Aorta (tissue), 5 donors: ENCODE data around the gene NBL1. TPM values are rescaled to one million over a fixed set of nuclear protein-coding genes. Genes with fewer than 3 reads are reported as not detected.

Experiments
- ATAC-seq: fragments of 200-7000 bp; cut with Tn5 transposase; one replicate; pipeline ENCODE4 v1.9.1; 2022; ENCODE audit warnings: moderate library complexity; ENCODE audit not compliant: low FRiP score
- DNase-seq, 2 donors: peaks; one replicate each; pipeline ENCODE4 v3.0.0-alpha.2; 2020
- H3K27ac ChIP-seq, 2 donors: one replicate each; pipeline ENCODE4 v1.5.1; 2013; ENCODE audit warnings: low read length in 2 of 2, mild to moderate bottlenecking in 2 of 2, moderate library complexity in 2 of 2, control low read depth in 1 of 2, inconsistent platforms in 1 of 2, low read depth in 1 of 2
- H3K27me3 ChIP-seq, 2 donors: one replicate each; pipeline ENCODE4 v1.6.1; 2013; ENCODE audit warnings: control low read depth in 1 of 2, low read length in 1 of 2, mild to moderate bottlenecking in 1 of 2, moderate library complexity in 1 of 2; ENCODE audit not compliant: insufficient read depth in 2 of 2, control insufficient read depth in 1 of 2
- H3K36me3 ChIP-seq, 2 donors: one replicate each; pipeline ENCODE4 v1.6.1; 2013; ENCODE audit warnings: control low read depth in 1 of 2, low read length in 1 of 2, mild to moderate bottlenecking in 1 of 2; ENCODE audit not compliant: insufficient read depth in 2 of 2, control insufficient read depth in 1 of 2
- H3K4me1 ChIP-seq, 2 donors: one replicate each; pipeline ENCODE4 v1.6.1; 2013; ENCODE audit warnings: low read length in 2 of 2, control low read depth in 1 of 2, mild to moderate bottlenecking in 1 of 2, moderate library complexity in 1 of 2; ENCODE audit not compliant: insufficient read depth in 2 of 2, control insufficient read depth in 1 of 2
- H3K4me3 ChIP-seq, 2 donors: one replicate each; pipeline ENCODE4 v1.5.1; 2013; ENCODE audit warnings: low read length in 2 of 2, control low read depth in 1 of 2, mild to moderate bottlenecking in 1 of 2
- H3K9me3 ChIP-seq: one replicate; pipeline ENCODE4 v1.6.1; 2013; ENCODE audit warnings: mild to moderate bottlenecking, low read length; ENCODE audit not compliant: control insufficient read depth
- WGBS, 2 donors: extraction: QIAGEN DNeasy Blood & Tissue Kit; methylation state at CpG; one replicate each; pipeline ENCODE4 v1.1.7; 2013; 5-methylcytosine and 5-hydroxymethylcytosine counted together
- intact Hi-C, 2 donors: fragments of 100-400 bp; cut with DNase I; formaldehyde crosslinking; loops; one replicate each; pipeline versions ENCODE4 v1.14.2 to v1.15.0; 2022
- long read RNA-seq, 2 donors: library from polyadenylated mRNA; unstranded; transcript quantifications; one replicate each; pipeline ENCODE4 v2.0.0, GENCODE V29; 2020 to 2021
- polyA plus RNA-seq, 2 donors: library from polyadenylated mRNA; stranded (reverse); fragments of 200-250 nt; gene quantifications; one replicate each; pipeline ENCODE4 v1.2.3, GENCODE V29; 2013
- total RNA-seq, 2 donors: library from RNA; stranded (reverse); fragmentation: NEBNext Ultra II Directional; extraction: Animal tissue kit (Norgen Biotek cat#: 25700); gene quantifications; one replicate each; pipeline ENCODE4 v1.2.1, GENCODE V29; 2021
- donor health status: healthy with polysubstance abuse.
- donor health status: Bipolar disorder and iron deficiency.
- donor health status: DM: no; HTN: no; CAD: no.
- donor health status: DM: no; HTN: no; CAD: no.
- donor health status: DM: yes; HTN: yes; CAD: no.

Gene NBL1, protein sequence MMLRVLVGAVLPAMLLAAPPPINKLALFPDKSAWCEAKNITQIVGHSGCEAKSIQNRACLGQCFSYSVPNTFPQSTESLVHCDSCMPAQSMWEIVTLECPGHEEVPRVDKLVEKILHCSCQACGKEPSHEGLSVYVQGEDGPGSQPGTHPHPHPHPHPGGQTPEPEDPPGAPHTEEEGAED
- total RNA-seq (100 to 1,000 TPM; 134 to 188 TPM), polyA plus RNA-seq (100 to 1,000 TPM; 133 to 166 TPM)
- long read RNA-seq, donor 1, transcript NBL1-202 (4 exons, 2,172 nt): major isoform, 7 of 39 reads
- long read RNA-seq, donor 1, partial matches to known transcripts: 0 of 39 reads
- long read RNA-seq, donor 1, other reads (novel, unspliced or antisense): 31 of 39 reads
- long read RNA-seq, donor 2, transcript NBL1-202 (4 exons, 2,172 nt): major isoform, 140 of 199 reads
- long read RNA-seq, donor 2, partial matches to known transcripts: 1 of 199 reads
- long read RNA-seq, donor 2, other reads (novel, unspliced or antisense): 58 of 199 reads

DNA sequence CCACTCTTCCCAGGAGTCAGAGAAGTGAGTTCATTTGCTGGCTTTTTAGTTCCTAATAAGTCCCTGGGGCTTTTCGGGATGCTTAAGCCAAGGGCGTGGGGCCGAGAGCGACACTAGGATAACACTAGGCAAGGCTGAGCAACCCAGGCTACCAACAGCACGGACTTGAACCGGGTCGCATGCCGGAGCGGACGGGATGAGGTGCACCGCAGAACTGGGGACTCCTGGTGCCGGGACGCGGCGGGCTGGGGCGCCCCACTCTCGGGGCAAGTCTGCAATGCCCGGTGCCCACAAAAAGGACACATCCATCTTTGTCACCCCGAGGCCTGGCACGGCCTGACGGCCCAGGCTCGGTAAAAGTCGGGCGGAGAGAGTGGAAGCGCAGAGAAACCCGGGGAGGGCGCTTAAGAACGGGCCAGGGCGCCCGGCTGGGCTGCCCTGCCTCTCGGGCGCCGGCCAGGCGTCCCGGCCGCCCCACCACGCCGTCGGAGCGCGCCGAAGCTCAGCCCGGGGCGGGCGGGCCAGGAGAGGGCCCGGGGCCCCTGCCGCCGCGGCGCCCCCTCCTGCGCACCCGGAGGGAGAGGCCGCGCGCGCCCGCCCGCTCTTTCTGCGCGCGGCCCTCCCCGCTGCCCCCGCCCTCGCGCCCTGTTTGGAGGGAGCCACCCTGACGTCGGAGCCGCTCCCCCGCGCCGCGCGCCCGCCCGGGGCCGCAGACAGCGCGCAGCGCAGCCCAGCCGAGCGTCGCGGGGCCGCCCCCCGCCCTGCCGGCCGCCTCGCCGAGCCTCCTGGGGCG lies at the start of gene NBL1:
Gene NBL1, plus strand, starts transcription at position 710 of the 793 bp plus-strand sequence. CDS start 10,720 bp downstream, outside the sequence.
- WGBS, 2 donors: 0% methylated on average over 44 to 90 of the region's 90 CpGs
- DNase-seq (peak; percentile 86 to 92), ATAC-seq (peak; percentile 81)
- Histone ChIP-seq H3K27ac (peak within 1 kb of the TSS; percentile 73 to 78), H3K9me3 (no peaks in the 10 kb centered on the region), H3K4me3 (peak within 1 kb of the TSS; percentile 38 to 89), H3K27me3 (no peaks in the 10 kb centered on the region), H3K4me1 (no peaks in the 10 kb centered on the region), H3K36me3 (no peaks in the 10 kb centered on the region)
- intact Hi-C loops: loop anchor here (1.0 to 5.0 kb wide), 2 partner anchors 47 to 151 kb away; a partner anchor contains a TSS

DNA sequence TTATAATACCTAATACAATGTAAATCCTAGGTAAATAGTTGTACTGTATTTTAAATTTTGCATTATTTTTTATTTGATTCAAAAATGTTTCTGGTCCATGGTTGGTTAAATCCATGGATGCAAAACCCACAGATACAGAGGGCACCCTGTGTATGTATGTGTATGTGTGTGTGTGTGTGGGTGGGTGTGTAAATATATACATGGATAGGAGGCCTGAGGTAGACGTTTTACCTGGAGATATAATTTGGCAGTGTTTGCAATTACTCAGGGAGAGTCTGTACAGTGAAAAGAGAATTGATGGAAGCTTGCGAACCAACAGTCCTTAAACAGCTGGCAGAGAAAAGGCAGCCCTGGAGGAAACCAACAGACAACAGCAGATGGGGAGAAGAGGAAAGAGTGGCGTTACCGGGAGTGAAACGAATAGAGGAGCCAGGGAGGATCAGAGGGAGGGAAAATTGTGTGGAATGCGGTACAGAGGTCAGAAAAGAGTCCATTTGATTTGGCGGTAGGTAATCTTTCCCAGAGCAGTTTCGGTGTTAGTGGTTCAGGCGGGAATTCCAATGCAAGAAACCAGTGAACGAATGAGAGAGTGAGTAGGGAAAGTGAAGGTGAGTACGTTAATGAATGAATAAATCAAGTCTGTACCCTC lies 47.9 kb upstream of the NBL1 start:
- DNase-seq (no peak), ATAC-seq (peak; percentile 4)
- Histone ChIP-seq H3K36me3 (no peaks in the 10 kb centered on the region), H3K27ac (peak overlapping the region; percentile 4 to 68), H3K9me3 (no peaks in the 10 kb centered on the region), H3K4me3 (peak overlapping the region in 1 of 2 donors; percentile 64), H3K4me1 (peaks cover 0 to 13% of the 10 kb centered on the region in 2 donors), H3K27me3 (no peaks in the 10 kb centered on the region)
- intact Hi-C loops: loop anchor here (1.0 to 10.0 kb wide), 4 partner anchors 48 to 211 kb away; partner anchors contain the start of genes CAPZB (in 1 of the 2) and NBL1 (in 1 of the 2)
- 4% methylated on average over 11 of the region's 11 CpGs for WGBS, 2 donors

DNA sequence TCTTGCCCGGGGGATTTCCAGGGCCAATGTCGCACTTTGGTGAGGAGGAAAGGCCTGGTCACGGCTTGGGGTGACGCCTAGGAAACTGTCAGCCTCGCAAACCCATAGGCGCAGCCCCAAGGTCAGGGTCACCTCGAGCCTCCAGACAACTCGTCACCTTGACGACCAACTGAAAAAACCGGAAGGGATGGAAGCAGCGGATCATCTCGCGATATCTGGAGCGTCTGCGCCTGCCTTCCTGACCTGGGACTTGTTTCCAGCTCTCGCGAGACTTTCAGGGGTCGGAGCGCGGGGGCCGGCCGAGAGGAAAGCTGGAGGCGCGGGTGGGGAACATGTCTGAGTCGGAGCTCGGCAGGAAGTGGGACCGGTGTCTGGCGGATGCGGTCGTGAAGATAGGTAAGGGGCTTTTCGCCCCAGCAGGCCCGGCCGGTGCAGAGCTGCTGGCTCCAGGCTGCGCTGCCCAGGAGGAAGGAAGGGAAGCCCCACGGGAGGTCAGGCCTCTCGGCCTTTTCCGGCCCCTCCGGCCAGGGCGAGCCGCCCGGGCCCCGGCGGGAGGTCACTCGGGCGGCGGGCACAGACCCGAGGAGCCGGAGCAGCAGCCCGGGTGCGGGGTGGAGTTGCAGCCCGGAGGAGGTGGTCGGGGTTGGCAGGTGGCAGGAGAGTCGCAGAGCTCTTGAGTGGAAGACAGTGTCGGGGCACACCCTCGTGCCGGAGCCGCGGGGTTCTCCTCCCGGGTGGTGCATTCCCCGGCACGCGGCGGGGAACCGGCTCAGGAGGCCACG lies 47.2 kb upstream of the NBL1 start:
- DNase-seq: peak; percentile 98
- Histone ChIP-seq H3K4me1 (peaks cover 0 to 13% of the 10 kb centered on the region in 2 donors), H3K27ac (peak overlapping the region; percentile 49 to 79), H3K4me3 (peak overlapping the region; percentile 64 to 80), H3K36me3 (no peaks in the 10 kb centered on the region), H3K9me3 (no peaks in the 10 kb centered on the region), H3K27me3 (no peaks in the 10 kb centered on the region)
- intact Hi-C loops: loop anchor here (1.0 to 10.0 kb wide), 4 partner anchors 47 to 212 kb away; partner anchors contain the start of genes CAPZB (in 1 of the 2) and NBL1 (in 1 of the 2)
- ATAC-seq: peak; percentile 98
- 0 to 1% methylated on average over 56 to 65 of the region's 65 CpGs for WGBS, 2 donors

DNA sequence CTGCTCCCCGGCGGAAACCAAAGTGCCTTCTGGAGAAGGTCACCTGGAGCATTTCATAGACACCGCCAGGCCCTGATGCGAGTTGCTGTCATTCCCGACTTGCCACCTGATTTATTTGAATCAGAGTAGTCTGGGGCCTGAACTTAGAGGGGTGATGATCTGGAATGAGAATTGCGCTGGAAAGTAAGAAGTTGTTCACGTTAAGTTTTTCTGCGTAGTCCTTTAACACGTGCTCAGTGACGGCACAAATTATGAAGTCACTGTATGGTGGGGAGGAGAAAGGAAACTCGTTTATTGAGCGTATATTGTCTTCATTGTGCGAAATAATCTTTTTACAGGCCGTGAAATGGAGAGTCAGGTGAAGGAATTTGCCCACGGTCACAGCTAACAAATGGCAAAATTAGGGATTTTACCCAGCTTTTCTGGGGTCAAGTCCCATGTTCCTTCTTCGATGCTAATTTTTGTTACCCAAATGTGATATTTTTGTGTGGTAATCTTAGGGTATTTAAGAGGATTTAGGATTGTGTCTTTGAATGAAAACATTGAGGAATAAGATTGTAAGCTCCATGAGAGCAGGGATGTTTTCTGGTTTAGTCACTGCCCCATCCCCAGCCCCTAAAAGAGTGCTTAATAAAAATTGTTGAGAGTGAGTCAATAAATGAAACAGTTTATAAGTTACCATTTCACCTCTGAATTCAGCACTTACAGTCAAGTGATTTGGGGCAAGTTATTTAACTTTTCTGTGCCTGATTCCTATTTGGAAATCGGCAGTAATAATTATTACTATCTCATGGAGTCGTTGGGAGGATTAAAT lies 46.4 kb upstream of the NBL1 start:
- no peaks in the 10 kb centered on the region for H3K9me3 ChIP-seq
- peak overlapping the region; percentile 64 to 80 for H3K4me3 ChIP-seq
- H3K27ac ChIP-seq: peak overlapping the region; percentile 49 to 79
- H3K27me3 ChIP-seq: no peaks in the 10 kb centered on the region
- no peaks in the 10 kb centered on the region for H3K36me3 ChIP-seq
- peak; percentile 27 for ATAC-seq
- H3K4me1 ChIP-seq: peaks cover 0 to 13% of the 10 kb centered on the region in 2 donors
- intact Hi-C loops: loop anchor here (5.0 to 10.0 kb wide), 3 partner anchors 50 to 213 kb away; partner anchors contain the start of gene CAPZB (in 1 of the 2)
- WGBS, 2 donors: 14 to 16% methylated on average over 18 of the region's 18 CpGs
- DNase-seq: no peak

DNA sequence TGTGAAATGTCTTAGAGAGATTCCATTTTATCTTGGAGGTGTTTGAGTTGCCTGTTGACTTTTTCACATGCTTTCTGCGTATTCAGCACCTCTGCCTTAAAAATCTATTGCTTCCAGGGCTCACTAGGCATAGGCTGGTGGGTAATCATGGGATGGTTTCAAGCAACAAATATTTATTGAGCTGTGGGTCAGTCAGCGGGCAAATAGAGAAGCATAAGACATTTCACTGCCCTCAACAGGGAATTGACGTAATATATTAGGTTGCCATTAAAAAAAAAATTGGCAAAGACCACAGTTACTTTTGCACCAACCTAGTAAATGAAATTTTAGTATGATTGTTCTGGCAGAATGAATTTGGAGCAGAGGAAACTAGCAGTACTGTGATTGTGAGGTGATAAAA lies 44.3 kb upstream of the NBL1 start:
- intact Hi-C loops: loop anchor here (5.0 to 10.0 kb wide), 3 partner anchors 47 to 215 kb away; partner anchors contain the start of gene CAPZB (in 1 of the 2)
- 33 to 48% methylated on average over 3 of the region's 3 CpGs for WGBS, 2 donors
- Histone ChIP-seq H3K4me1 (peaks cover 3 to 18% of the 10 kb centered on the region in 2 donors), H3K27me3 (no peaks in the 10 kb centered on the region), H3K36me3 (no peaks in the 10 kb centered on the region), H3K27ac (peak overlapping the region in 1 of 2 donors; percentile 12), H3K4me3 (no peak overlapping the region), H3K9me3 (no peaks in the 10 kb centered on the region)
- DNase-seq (no peak), ATAC-seq (no peak)

DNA sequence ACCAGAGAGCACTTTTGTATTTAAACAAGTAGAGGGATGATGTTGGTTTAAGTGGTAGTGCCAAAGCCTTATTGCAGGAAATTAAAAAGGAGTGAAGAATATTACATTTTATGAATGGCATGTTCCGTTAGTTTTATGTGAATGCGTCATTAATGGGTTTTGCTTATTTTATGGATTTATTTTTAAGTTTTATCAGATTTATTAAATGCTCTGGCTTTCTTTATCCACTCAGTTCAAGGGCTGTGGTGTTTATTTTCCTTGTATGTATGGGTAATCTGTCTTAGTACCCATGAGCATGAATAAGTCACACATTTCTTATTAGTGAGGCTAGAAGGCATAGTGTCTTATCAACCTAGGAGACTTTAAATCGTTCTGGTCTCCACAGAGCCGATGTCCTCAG lies 41.6 kb upstream of the NBL1 start:
- intact Hi-C loops: no loop called here
- ATAC-seq: no peak
- H3K4me3 ChIP-seq: no peak overlapping the region
- DNase-seq: no peak
- peak overlapping the region; percentile 54 to 87 for H3K27ac ChIP-seq
- 5 to 9% methylated on average over 4 of the region's 4 CpGs for WGBS, 2 donors
- peaks cover 3 to 18% of the 10 kb centered on the region in 2 donors for H3K4me1 ChIP-seq
- H3K27me3 ChIP-seq: no peaks in the 10 kb centered on the region
- no peaks in the 10 kb centered on the region for H3K36me3 ChIP-seq
- no peaks in the 10 kb centered on the region for H3K9me3 ChIP-seq

DNA sequence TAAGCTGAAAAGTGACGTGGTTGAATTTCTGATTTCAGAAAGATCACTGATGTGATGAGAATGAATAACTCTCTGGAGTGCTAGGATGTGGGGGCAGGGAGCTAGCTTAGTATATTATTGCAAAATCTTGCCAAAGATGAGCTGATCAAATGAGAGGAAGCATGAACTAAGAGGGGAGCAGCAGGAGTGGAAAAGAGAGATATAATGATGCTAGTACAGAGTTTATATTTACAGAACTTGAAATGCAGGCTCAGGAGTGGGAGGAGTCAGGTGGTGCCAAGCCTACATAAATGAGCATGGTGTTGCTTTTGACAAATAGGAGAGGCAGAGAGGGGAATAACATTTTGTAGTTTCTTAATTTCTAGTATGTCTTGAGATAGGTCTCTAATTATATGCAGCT lies 38.1 kb upstream of the NBL1 start:
- no peaks in the 10 kb centered on the region for H3K27me3 ChIP-seq
- DNase-seq (no peak), ATAC-seq (no peak)
- 52 to 65% methylated on average over 1 of the region's 1 CpG for WGBS, 2 donors
- H3K4me3 ChIP-seq: no peak overlapping the region
- no peak overlapping the region for H3K27ac ChIP-seq
- no peaks in the 10 kb centered on the region for H3K36me3 ChIP-seq
- H3K4me1 ChIP-seq: peaks cover 3 to 5% of the 10 kb centered on the region in 2 donors
- H3K9me3 ChIP-seq: no peaks in the 10 kb centered on the region
- intact Hi-C loops: no loop called here
